LNCAP (cell line): ENCODE measurements around the gene SLC8A1.

ENCODE experiments used
- TF ChIP-seq, protein P1 (sequence below): fragments of 450-650 bp; IDR thresholded peaks from 2 replicates; pipeline ENCODE4 v1.5.1; 2017; ENCODE audit warnings: mild to moderate bottlenecking

The SLC8A1 gene

DNA sequence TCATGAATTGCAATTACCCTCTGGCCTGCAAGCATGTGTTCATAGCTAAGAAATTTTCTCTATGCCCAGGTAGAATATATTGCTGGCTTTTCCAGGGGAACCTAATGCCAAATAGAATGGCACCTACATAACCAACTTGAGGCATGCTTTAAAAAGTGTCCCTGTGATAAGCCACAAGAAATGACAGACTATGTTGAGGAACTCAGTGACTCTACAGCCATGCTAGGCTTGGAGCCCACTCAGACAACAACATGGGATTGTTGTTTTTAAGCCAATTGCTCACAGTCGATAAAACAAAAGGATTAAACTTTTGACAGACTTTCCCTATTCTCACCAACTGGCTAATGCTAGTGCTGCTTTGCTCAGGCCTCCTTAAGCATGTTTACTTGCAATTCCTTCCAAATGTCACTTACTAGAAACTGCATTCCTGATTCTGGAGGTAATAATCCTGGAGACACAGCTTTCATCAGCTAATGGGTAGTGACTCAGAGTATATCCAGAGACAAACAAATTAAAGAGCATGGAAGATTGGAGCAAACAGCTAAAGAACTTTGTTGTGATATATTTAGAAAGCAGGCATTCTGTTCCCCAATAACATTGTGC lies 249.0 kb downstream of the SLC8A1 start:
- TF ChIP-seq, protein P1, sequence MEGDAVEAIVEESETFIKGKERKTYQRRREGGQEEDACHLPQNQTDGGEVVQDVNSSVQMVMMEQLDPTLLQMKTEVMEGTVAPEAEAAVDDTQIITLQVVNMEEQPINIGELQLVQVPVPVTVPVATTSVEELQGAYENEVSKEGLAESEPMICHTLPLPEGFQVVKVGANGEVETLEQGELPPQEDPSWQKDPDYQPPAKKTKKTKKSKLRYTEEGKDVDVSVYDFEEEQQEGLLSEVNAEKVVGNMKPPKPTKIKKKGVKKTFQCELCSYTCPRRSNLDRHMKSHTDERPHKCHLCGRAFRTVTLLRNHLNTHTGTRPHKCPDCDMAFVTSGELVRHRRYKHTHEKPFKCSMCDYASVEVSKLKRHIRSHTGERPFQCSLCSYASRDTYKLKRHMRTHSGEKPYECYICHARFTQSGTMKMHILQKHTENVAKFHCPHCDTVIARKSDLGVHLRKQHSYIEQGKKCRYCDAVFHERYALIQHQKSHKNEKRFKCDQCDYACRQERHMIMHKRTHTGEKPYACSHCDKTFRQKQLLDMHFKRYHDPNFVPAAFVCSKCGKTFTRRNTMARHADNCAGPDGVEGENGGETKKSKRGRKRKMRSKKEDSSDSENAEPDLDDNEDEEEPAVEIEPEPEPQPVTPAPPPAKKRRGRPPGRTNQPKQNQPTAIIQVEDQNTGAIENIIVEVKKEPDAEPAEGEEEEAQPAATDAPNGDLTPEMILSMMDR, result no peak

DNA sequence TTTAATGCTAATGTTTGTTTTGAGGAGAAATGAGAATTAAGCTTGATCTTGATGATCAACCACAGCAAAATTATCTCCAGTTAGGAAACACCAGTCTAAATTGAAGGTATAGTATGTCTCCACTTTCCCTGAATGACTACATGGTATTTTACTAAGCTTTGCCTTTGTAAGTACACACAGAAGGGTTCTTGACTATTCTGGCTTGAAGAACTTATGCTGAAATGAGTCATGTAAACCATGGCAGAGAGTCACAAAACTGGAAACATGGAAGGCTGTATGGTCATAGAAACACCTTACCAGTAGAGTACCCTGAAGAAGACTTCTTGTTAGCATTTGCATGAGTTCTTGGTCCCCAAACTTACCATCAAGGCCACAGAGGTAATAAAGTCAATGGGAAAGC lies 250.5 kb downstream of the SLC8A1 start:
- TF ChIP-seq, protein P1, result no peak

DNA sequence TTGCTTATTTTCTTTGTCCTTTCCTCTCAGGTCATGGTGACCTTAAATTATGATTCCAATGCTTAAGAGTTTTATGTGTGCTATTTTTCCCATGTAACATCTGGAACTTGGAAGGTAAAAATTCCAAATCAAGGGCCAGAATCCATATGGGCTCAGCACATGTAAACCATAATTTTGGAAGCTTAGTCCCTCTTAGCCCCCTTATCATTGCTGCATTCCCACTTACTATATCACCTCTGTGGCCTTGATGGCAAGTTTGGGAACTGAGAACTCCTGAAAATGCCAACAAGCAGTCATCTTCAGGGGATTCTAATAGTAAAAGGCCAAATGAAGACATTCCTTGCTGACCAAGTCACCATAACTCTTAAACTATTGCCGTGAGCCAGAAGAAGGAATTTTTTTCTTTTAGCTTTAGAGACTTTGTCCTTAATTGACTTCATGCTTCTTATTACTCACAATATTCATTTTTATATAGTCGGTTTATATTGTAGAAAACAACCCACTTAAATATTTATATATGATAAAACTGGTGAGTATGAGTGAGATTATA lies 251.4 kb downstream of the SLC8A1 start:
- TF ChIP-seq, protein P1, result no peak

DNA sequence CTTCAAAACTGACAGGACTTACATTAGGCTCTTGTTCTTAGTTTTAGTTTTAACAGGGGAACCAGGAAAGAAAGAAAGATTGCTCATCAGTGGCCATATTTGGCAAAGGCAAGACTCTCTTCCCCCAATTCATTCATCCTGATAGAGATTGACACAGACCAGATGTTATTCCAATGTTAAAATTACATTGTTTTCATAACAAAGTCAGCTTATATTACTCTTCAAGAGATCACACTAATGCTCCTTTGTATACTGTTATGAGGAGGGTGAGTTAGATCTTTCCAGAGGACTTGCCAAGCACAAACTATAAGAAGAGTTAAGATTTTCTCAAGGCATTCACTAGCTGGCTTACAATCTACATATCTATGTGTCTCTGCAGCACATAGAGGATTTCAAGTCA lies 252.1 kb downstream of the SLC8A1 start:
- TF ChIP-seq, protein P1, result no peak

DNA sequence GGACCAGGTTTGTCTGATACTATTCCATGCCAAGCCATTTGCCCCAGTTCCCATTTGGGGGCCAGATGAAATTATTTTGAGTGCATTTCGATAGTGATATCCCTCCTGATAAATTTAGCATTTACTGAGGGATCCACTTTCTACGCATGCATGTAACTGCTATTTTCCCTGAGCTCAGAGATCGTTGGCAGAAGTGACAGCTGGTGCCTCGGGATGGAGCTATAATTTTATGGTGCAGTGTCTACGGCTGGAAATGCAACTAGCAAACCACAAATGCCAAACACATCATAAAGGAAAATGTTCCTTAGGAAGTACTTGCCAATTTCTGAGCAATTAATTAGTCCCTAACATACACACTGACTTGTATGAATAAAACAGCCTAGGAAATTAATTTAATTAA lies 254.8 kb downstream of the SLC8A1 start:
- TF ChIP-seq, protein P1, result no peak

DNA sequence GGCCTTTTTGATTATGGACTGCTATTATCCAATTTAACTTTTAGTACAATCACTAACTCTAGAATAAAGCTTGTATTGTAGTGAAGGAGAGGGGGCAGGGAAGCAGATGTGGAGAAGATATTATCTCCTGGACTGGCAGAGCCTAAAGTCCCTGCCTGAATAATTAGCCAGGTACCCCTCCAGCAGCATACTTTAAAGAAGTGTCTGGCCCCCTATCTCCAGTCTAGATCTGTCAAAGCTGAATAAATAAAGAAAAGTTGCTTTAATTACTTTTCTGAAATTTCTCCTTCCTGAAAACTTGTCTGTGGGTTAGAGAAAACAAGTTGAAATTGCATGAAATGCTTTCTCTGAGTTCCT lies 258.2 kb downstream of the SLC8A1 start:
- TF ChIP-seq, protein P1, result no peak

DNA sequence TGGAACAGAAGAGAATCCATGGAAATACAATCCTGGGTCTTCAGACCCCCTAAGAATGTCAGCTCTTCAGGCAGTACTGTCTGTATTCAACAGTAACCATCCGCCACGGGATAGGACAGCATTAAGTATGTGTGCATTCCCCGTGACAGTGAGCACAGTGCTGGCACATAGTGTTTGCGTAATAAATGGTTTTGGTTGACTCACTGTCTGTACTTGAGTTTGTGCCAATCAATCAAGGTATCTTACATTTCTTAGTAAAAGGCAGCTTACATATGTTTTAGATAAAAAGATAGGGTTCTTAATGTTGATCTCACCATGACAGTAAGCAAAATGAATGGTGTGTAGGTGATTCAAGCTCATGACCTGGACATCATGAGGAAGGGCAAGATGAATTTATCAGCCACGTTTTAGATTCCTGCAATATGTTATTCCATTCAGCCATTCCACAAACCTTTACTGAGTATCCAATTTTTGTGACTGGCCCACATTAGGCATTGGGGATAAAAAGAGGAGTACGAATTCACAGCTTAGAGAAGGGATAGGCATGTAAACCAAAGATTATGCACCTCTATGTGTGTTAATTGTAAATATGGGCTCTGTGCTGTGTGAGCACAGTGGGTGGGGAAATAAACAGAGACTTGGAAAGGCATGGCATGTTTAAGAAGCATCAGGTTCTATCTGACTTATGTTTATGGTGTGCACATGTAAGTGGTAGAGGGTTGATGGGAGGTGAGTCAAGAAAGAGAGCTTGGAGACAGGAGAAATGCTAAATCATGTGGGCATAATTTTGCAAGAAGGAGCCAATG lies 258.8 kb downstream of the SLC8A1 start:
- TF ChIP-seq, protein P1, result no peak
